Esophagus muscularis mucosa (tissue), 4 donors: ENCODE measurements around the gene ADAM33.

ENCODE experiments used
- EP300 ChIP-seq: sonication (generic); formaldehyde crosslinking; IDR thresholded peaks from one replicate; pipeline ENCODE4 v1.6.1; 2017; ENCODE audit warnings: antibody characterized with exemption
- POLR2A ChIP-seq: fragments of 450-650 bp; IDR thresholded peaks from one replicate; pipeline ENCODE4 v1.6.1; 2017; ENCODE audit warnings: antibody characterized with exemption, moderate library complexity, mild to moderate bottlenecking, low read depth
- POLR2AphosphoS5 ChIP-seq, 2 donors: sonication (generic); formaldehyde crosslinking; IDR thresholded peaks; one replicate each; pipeline ENCODE4 v1.6.1; 2017; ENCODE audit warnings: antibody characterized with exemption in 2 of 2
- TF ChIP-seq, protein P1 (sequence below), 3 experiments: fragments of 200-600 bp in 2 of 3; fragments of 450-650 bp in 1 of 3; sonication (generic) in 2 of 3; IDR thresholded peaks; one replicate each; pipeline ENCODE4 v1.5.1; 2017 to 2019; ENCODE audit warnings: antibody characterized with exemption in 3 of 3, mild to moderate bottlenecking in 2 of 3, moderate library complexity in 1 of 3

DNA sequence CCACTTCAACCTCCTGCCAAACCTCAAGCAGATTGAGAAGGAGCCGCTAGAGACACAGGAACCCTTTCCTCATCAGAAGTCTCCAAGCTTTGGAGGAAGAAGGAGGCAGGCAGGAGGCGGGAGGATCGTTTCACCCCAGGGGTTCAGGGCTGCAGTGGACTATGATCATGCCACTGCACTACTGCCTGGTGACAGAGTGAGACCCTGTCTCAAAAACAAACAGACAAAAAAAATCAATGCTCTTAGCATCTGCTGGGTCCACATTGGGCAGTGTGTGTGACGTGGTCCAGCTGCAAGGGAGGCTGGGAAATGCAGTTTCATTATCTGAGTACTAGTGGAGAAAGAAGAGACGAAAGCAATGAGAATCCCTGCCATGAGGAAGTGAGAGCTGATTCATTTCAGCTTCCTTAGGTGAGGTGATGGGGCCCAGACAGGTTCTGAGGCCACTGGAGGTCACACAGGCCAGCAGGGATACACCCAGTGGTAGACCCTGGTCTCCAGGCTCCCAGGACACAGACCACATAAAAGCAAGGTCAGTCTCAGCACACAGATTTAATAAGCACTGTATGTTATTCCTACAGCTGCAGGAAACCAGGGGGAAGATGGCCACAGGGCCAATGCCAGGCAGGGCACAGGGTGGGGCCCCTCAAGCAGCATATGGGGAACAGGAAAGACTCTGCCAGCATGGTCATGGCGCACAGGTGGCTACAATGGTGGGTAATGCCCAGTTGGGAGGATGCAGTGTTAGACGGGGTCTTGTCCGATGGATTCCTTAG, 22.9 kb downstream of the ADAM33 start:
- TF ChIP-seq, protein P1, sequence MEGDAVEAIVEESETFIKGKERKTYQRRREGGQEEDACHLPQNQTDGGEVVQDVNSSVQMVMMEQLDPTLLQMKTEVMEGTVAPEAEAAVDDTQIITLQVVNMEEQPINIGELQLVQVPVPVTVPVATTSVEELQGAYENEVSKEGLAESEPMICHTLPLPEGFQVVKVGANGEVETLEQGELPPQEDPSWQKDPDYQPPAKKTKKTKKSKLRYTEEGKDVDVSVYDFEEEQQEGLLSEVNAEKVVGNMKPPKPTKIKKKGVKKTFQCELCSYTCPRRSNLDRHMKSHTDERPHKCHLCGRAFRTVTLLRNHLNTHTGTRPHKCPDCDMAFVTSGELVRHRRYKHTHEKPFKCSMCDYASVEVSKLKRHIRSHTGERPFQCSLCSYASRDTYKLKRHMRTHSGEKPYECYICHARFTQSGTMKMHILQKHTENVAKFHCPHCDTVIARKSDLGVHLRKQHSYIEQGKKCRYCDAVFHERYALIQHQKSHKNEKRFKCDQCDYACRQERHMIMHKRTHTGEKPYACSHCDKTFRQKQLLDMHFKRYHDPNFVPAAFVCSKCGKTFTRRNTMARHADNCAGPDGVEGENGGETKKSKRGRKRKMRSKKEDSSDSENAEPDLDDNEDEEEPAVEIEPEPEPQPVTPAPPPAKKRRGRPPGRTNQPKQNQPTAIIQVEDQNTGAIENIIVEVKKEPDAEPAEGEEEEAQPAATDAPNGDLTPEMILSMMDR (IDR thresholded peaks at IDR 0.05), result no peak
- TF ChIP-seq POLR2A (no peak), EP300 (no peak), POLR2AphosphoS5 (IDR thresholded peaks at IDR 0.05) (no peak)
